Astrocyte (in vitro differentiated cells and primary cell): Measurements from ENCODE around the gene NEURL3. TPM values are rescaled to one million over a fixed set of nuclear protein-coding genes. Genes with fewer than 3 reads are reported as not detected.

ENCODE experiments used
- DNase-seq: peaks from one replicate; pipeline ENCODE4 v3.0.0-alpha.2; 2010; ENCODE audit warnings: low read depth
- FAIRE-seq: peaks from 2 replicates; lab custom pipeline; 2011; peaks lifted over from hg19 to GRCh38; lab: Jason Lieb, UNC
- H2AFZ ChIP-seq: 2 replicates; pipeline ENCODE4 v1.6.0; 2012; ENCODE audit warnings: low read depth, low read length, inconsistent platforms
- H3K27ac ChIP-seq: 2 replicates; pipeline ENCODE4 v1.5.1; 2011; ENCODE audit warnings: low read depth, low read length, inconsistent platforms
- H3K27me3 ChIP-seq: 2 replicates; pipeline ENCODE4 v1.6.0; 2011; ENCODE audit warnings: low read length, inconsistent platforms; ENCODE audit not compliant: insufficient read depth
- H3K36me3 ChIP-seq: 2 replicates; pipeline ENCODE4 v1.5.1; 2011; ENCODE audit warnings: low read length, inconsistent platforms; ENCODE audit not compliant: insufficient read depth
- H3K4me1 ChIP-seq: 2 replicates; pipeline ENCODE4 v1.5.1; 2011; ENCODE audit warnings: low read length, inconsistent platforms; ENCODE audit not compliant: insufficient read depth
- H3K4me2 ChIP-seq: 2 replicates; pipeline ENCODE4 v1.6.0; 2012; ENCODE audit warnings: low read length, inconsistent platforms
- H3K4me3 ChIP-seq: 2 replicates; pipeline ENCODE4 v1.5.1; 2011; ENCODE audit warnings: low read depth, mild to moderate bottlenecking, low read length, inconsistent platforms; ENCODE audit not compliant: insufficient read depth
- H3K79me2 ChIP-seq: 2 replicates; pipeline ENCODE4 v1.6.0; 2012; ENCODE audit warnings: mild to moderate bottlenecking, low read length, inconsistent platforms; ENCODE audit not compliant: insufficient read depth
- H3K9ac ChIP-seq: 2 replicates; pipeline ENCODE4 v1.6.0; 2012; ENCODE audit warnings: mild to moderate bottlenecking, low read length, inconsistent platforms
- H3K9me3 ChIP-seq: 2 replicates; pipeline ENCODE4 v1.5.1; 2012; ENCODE audit warnings: low read depth, mild to moderate bottlenecking, low read length, inconsistent platforms; ENCODE audit not compliant: insufficient read depth
- H4K20me1 ChIP-seq: 2 replicates; pipeline ENCODE4 v1.6.0; 2012; ENCODE audit warnings: low read length, inconsistent platforms; ENCODE audit not compliant: insufficient read depth
- H3K27ac Mint-ChIP-seq: one replicate; pipeline ENCODE4 v1.8.0; 2021; ENCODE audit warnings: mild to moderate bottlenecking, mixed read lengths; ENCODE audit not compliant: unreplicated experiment
- H3K27me3 Mint-ChIP-seq: one replicate; pipeline ENCODE4 v1.8.0; 2021; ENCODE audit warnings: low read depth, mixed read lengths; ENCODE audit not compliant: unreplicated experiment
- H3K36me3 Mint-ChIP-seq: one replicate; pipeline ENCODE4 v1.8.0; 2021; ENCODE audit warnings: low read depth, mixed read lengths; ENCODE audit not compliant: unreplicated experiment
- H3K4me1 Mint-ChIP-seq: one replicate; pipeline ENCODE4 v1.8.0; 2021; ENCODE audit warnings: low read depth, mixed read lengths; ENCODE audit not compliant: unreplicated experiment
- H3K4me3 Mint-ChIP-seq: one replicate; pipeline ENCODE4 v1.8.0; 2021; ENCODE audit warnings: mild to moderate bottlenecking, moderate library complexity, mixed read lengths; ENCODE audit not compliant: unreplicated experiment
- H3K9me3 Mint-ChIP-seq: one replicate; pipeline ENCODE4 v1.8.0; 2021; ENCODE audit warnings: mild to moderate bottlenecking, mixed read lengths; ENCODE audit not compliant: unreplicated experiment
- EZH2 ChIP-seq: IDR thresholded peaks from 2 replicates; pipeline ENCODE4 v1.6.1; 2012; ENCODE audit warnings: mild to moderate bottlenecking, low read length, inconsistent platforms; ENCODE audit not compliant: insufficient read depth
- total RNA-seq: library from RNA; stranded (reverse); gene quantifications from 2 replicates; pipeline ENCODE4 v1.2.1, GENCODE V29; 2021
- TF ChIP-seq, protein P1 (sequence below): IDR thresholded peaks from 2 replicates; pipeline ENCODE4 v1.5.1; 2011; ENCODE audit warnings: low read depth, mild to moderate bottlenecking, inconsistent platforms, low read length, moderate library complexity; ENCODE audit not compliant: insufficient read depth

NEURL3 gene
- total RNA-seq, 1 donor from 2014 or later, result 0.34 TPM

DNA sequence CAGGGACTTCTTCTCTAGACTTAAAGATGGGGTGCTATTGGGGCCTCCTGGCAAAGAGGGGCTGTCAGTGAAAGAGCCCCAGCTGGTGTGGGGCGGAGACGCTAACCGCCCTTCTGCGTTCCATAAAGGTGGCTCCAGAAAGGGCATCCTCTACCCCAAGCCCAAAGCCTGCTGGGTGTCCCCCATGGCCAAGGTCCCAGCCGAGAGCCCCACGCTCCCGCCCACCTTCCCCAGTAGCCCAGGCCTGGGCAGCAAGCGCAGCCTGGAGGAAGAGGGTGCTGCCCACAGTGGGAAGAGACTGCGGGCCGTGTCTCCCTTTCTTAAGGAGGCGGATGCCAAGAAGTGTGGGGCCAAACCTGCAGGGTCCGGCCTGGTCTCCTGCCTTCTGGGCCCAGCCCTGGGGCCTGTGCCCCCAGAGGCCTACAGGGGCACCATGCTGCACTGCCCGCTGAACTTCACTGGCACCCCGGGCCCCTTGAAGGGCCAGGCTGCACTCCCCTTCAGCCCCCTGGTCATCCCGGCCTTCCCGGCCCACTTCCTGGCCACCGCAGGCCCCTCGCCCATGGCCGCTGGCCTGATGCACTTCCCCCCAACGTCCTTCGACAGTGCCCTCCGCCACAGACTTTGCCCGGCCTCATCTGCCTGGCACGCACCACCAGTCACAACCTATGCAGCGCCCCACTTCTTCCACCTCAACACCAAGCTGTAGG lies 46.6 kb upstream of the NEURL3 start:
- peaks cover 2% of the 10 kb centered on the region for H3K27me3 Mint-ChIP-seq
- Histone ChIP-seq H3K36me3 (no peaks in the 10 kb centered on the region), H3K9ac (no peak overlapping the region), H3K79me2 (no peaks in the 10 kb centered on the region), H4K20me1 (peaks cover 21% of the 10 kb centered on the region), H3K4me1 (peaks cover 12% of the 10 kb centered on the region), H2AFZ (no peak overlapping the region), H3K9me3 (no peaks in the 10 kb centered on the region), H3K4me3 (no peak overlapping the region), H3K27me3 (no peaks in the 10 kb centered on the region), H3K4me2 (no peak overlapping the region), H3K27ac (no peak overlapping the region)
- H3K4me3 Mint-ChIP-seq, result no peak overlapping the region
- H3K27ac Mint-ChIP-seq, result peak overlapping the region; percentile 72
- DNase-seq (no peak), FAIRE-seq (no peak)
- H3K4me1 Mint-ChIP-seq, result peaks cover 7% of the 10 kb centered on the region
- H3K9me3 Mint-ChIP-seq, result no peaks in the 10 kb centered on the region
- peaks cover 9% of the 10 kb centered on the region for H3K36me3 Mint-ChIP-seq
- TF ChIP-seq EZH2, result no peak
- TF ChIP-seq, protein P1, sequence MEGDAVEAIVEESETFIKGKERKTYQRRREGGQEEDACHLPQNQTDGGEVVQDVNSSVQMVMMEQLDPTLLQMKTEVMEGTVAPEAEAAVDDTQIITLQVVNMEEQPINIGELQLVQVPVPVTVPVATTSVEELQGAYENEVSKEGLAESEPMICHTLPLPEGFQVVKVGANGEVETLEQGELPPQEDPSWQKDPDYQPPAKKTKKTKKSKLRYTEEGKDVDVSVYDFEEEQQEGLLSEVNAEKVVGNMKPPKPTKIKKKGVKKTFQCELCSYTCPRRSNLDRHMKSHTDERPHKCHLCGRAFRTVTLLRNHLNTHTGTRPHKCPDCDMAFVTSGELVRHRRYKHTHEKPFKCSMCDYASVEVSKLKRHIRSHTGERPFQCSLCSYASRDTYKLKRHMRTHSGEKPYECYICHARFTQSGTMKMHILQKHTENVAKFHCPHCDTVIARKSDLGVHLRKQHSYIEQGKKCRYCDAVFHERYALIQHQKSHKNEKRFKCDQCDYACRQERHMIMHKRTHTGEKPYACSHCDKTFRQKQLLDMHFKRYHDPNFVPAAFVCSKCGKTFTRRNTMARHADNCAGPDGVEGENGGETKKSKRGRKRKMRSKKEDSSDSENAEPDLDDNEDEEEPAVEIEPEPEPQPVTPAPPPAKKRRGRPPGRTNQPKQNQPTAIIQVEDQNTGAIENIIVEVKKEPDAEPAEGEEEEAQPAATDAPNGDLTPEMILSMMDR, result no peak

GRCh38 chr2:96550787-96551604 lies 45.8 kb upstream of the NEURL3 start:
- H3K4me2 ChIP-seq, result no peak overlapping the region
- TF ChIP-seq EZH2, result no peak
- TF ChIP-seq, protein P1, result no peak
- DNase-seq (no peak), FAIRE-seq (no peak)
- Mint-ChIP-seq H3K4me1 (peaks cover 3% of the 10 kb centered on the region), H3K4me3 (no peak overlapping the region), H3K9me3 (peaks cover 2% of the 10 kb centered on the region), H3K27ac (no peak overlapping the region), H3K27me3 (peaks cover 2% of the 10 kb centered on the region), H3K36me3 (peaks cover 11% of the 10 kb centered on the region)
- no peak overlapping the region for H3K4me3 ChIP-seq
- H3K4me1 ChIP-seq, result peaks cover 7% of the 10 kb centered on the region
- H4K20me1 ChIP-seq, result peaks cover 29% of the 10 kb centered on the region
- H2AFZ ChIP-seq, result no peak overlapping the region
- H3K36me3 ChIP-seq, result no peaks in the 10 kb centered on the region
- H3K9me3 ChIP-seq, result no peaks in the 10 kb centered on the region
- no peaks in the 10 kb centered on the region for H3K27me3 ChIP-seq
- no peak overlapping the region for H3K27ac ChIP-seq
- no peak overlapping the region for H3K9ac ChIP-seq
- peaks cover 4% of the 10 kb centered on the region for H3K79me2 ChIP-seq
